GM13977 (cell line): ENCODE measurements around the gene CABP5.
A peak's percentile ranks its signal among the peaks of the same experiment; 100 is the strongest.
"Not testable (repeated sequence)": the region's sequence is repeated elsewhere in the genome, so short reads cannot be mapped to it uniquely, and the experiment has no call there.

ENCODE experiments used
- DNase-seq: peaks from one replicate; pipeline ENCODE4 v3.0.0; 2012; ENCODE audit warnings: low spot score
- in situ Hi-C: fragments of 300-500 bp; cut with MboI; formaldehyde crosslinking; loops from one replicate; pipeline ENCODE4 v1.12.0; 2022; ENCODE audit warnings: low sequenced_read_pairs, low pct_unique_long_range_greater_than_20kb, mixed read lengths, inconsistent platforms; ENCODE audit not compliant: unreplicated experiment
- TF ChIP-seq, protein P1 (sequence below): IDR thresholded peaks from 2 replicates; pipeline ENCODE4 v1.5.1; 2012; ENCODE audit warnings: mild to moderate bottlenecking, control low read depth; ENCODE audit not compliant: insufficient read depth; ENCODE audit errors: extremely low read depth, missing control alignments

The CABP5 gene

DNA sequence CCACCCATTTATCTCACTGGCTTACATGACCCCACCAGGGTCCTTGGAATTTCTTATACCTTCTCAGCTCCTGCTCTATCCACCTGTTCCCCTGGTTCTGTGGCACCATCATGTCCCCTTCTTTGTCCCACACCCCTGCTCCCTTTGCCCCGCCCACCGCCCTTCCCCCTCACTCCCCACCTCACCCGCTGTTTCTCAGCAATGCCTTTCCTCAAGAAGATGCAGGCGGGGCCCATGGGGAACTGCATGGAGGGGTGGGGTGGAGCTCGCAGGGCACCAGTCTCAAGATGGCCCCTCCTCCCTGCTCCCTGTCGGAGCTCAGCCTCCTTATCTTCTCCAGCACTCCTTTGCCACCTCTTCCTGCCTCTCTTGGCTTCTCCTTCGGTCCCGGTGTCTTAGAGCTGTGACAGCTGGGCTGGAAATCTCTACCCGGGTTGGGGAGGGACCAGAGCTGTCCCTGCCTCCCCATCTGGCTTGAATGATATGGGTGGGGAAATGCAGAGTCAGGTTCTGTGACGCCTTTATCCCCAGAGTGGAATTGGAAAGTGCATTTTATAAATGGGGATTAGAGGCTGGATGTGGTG is at the start of gene CABP5:
TSS of gene CABP5 (minus strand) at position 405 of the 584 bp plus-strand sequence. CDS start at position 248, 157 bp downstream.
- TF ChIP-seq, protein P1, sequence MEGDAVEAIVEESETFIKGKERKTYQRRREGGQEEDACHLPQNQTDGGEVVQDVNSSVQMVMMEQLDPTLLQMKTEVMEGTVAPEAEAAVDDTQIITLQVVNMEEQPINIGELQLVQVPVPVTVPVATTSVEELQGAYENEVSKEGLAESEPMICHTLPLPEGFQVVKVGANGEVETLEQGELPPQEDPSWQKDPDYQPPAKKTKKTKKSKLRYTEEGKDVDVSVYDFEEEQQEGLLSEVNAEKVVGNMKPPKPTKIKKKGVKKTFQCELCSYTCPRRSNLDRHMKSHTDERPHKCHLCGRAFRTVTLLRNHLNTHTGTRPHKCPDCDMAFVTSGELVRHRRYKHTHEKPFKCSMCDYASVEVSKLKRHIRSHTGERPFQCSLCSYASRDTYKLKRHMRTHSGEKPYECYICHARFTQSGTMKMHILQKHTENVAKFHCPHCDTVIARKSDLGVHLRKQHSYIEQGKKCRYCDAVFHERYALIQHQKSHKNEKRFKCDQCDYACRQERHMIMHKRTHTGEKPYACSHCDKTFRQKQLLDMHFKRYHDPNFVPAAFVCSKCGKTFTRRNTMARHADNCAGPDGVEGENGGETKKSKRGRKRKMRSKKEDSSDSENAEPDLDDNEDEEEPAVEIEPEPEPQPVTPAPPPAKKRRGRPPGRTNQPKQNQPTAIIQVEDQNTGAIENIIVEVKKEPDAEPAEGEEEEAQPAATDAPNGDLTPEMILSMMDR: no peak
- DNase-seq: no peak
- in situ Hi-C loops: no loop called here

DNA sequence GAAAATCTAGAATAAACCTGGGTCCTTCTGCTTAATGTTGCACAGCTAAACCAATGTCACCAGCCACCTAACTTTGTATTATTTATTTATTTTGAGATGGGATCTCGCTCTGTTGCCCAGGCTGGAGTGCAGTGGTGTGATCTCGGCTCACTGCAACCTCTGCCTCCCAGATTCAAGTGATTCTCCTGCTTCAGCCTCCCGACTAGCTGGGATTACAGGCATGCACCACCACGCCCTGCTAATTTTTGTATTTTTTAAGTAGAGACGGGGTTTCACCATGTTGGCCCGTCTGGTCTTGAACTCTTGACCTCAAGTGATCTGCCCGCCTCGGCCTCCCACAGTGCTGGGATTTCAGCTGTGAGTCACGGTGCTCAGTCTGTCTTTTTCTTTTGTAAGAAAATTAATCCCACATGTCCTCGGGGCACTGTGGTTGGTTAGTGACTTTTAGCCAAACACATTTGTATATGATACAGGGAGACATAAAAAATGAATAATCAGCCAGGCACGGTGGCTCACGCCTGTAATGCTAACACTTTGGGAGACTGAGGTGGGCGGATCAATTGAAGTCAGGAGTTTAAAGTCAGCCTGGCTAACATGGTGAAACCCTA is 47.3 kb upstream of the CABP5 start:
- in situ Hi-C loops, DNase-seq: not testable (repeated sequence)

DNA sequence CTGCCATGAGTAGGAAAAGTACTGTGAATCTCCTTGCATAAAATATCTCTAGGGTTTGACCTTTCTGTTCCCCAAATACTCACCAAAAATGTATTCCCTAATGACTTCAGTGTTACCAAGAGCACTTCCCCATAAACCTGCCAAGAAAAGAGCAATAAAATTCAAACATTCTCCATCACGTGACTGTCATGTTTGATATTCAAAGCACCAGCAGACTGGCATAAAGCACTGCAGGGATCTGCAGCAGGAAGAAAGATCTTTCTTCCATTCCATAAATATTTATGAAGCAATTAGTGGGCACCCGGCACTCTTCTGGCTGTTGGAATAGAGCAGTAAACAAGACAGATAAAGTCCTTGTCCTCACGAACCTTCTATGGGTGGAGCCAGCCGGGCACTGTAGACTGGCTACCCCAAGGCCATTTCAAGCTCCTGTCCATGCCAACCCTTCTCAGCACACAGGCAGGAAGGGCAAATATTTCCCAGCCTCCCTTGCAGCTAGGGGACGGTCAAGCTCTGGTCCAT is 46.5 kb upstream of the CABP5 start:
- in situ Hi-C loops: no loop called here
- TF ChIP-seq, protein P1: no peak
- no peak for DNase-seq

DNA sequence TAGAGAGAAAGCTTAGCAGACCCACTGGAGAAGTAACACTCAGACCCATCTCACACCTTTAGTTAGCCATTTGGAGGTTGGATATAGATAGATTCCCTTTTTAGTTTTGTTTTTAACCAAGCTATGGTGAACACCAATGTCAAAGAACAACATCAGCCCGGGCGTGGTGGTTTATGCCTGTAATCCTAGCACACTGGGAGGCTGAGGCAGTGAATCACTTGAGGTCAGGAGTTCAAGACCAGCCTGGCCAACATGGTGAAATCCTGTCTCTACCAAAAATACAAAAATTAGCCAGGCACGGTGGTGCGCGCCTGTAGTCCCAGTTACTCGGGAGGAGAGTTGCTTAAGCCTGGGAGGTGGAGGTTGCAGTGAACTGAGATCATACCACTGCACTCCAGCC is 45.1 kb upstream of the CABP5 start:
- in situ Hi-C loops: not testable (repeated sequence)

DNA sequence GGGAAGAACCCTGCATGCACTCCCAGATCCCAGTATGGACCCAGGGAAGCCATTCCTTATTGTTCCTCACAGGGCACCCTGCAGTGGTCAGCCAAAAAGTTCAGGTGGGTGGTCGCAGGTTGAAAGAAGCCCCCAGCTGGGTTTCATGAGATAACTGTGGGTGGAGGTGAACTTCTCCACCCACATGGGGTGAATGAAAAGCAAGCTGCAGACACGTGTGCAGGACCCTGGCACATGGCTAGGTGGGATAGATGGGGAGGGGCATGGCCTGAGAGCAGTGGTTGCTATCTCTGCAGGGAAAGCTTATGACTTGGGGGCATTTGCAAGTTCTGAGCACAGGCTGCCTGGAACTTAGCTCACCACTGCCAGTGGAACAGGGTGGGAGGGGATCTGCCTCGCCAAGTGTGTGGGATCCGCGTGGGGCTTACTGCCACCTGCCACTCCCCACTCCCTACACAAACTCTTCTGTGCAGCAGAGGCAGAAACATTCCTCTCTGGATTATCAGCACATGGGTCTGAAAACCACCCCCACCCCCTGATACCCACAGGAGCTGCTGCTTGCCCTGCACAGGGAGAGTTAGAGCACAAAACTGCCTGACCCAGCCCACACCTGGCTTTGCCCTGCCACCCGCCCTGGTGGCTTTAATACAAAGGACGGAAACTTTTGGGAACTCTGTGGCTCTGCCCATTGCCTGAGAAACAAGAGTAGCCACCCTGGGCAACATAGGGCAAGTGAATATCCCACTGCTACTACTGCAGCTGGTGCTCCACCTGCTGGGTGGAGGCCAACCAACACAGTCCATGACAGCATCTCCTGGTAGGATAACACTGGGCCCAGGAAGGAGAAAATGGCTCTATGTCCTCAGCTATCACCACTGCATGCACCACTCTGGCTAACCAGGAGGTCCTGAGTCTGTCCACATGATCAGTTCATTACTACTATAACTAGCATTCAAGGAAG is 42.3 kb upstream of the CABP5 start:
- no peak for DNase-seq
- in situ Hi-C loops: no loop called here
- TF ChIP-seq, protein P1: peak; percentile 31

More for the DNA sequence above, 45.1 kb upstream of the CABP5 start:
- not testable (repeated sequence) for DNase-seq

DNA sequence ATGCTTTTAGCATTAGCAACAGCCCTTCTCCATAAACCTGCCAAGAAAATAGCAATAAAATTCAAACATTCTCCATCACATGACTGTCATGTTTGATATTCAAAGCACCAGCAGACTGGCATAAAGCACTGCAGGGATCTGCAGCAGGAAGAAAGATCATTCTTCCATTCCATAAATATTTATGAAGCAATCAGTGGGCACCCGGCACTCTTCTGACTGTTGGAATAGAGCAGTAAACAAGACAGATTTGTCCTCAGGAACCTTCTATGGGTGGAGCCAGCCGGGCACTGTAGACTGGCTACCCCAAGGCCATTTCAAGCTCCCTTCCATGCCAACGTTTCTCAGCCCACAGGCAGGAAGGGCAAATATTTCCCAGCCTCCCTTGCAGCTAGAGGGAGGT is 41.2 kb upstream of the CABP5 start:
- no peak for DNase-seq
- in situ Hi-C loops: no loop called here
- TF ChIP-seq, protein P1: no peak

DNA sequence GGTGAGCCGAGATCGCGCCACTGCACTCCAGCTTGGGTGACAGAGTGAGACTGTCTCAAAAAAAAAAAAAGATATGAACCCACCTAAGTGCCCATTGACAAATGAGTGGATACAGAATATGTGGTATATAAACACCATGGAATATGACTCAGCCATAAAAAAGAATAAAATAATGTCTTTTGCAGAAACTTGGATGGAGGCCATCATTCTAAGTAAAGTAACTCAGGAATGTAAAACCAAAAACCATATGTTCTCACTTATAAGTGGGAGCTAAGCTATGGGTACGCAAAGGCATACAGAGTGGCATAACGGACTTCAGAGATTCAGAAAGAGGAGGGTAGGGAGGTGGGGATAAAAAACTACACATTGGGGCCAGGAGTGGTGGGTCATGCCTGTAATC is 37.2 kb upstream of the CABP5 start:
- in situ Hi-C loops: no loop called here
- TF ChIP-seq, protein P1: no peak
- no peak for DNase-seq

DNA sequence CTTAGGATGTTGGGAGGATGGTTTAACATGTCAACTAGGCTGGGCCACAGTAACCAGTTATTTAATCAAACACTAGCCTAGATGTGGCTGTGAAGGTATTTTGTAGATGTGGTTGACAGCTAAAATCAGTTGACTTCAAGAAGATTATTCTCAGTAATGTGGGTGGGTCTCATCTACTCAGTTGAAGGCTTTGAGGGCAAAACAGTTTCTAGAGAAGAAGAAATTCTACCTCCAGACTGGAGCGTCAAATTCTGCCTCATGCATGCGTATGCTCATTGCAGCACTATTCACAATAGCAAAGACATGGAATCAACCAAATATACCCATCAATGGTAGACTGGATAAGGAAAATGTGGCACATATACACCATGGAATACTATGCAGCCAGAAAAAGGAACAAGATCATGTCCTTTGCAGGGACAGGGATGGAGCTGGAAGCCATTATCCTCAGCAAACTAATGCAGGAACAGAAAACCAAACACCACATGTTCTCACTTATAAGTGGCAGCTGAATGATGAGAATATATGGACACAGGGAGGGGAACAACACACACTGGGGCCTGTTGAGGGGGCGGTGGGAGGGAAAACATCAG is 26.4 kb upstream of the CABP5 start:
- DNase-seq, in situ Hi-C loops: not testable (repeated sequence)
